ENCODE results near the gene RAB37. TPM values are rescaled to one million over a fixed set of nuclear protein-coding genes. Genes with fewer than 3 reads are reported as not detected.
A peak's percentile ranks its signal among the peaks of the same experiment; 100 is the strongest.

The RAB37 gene
- total RNA-seq, 3 donors from 2014 or later = 0.98 to 2.1 (median 2.0) TPM

DNA sequence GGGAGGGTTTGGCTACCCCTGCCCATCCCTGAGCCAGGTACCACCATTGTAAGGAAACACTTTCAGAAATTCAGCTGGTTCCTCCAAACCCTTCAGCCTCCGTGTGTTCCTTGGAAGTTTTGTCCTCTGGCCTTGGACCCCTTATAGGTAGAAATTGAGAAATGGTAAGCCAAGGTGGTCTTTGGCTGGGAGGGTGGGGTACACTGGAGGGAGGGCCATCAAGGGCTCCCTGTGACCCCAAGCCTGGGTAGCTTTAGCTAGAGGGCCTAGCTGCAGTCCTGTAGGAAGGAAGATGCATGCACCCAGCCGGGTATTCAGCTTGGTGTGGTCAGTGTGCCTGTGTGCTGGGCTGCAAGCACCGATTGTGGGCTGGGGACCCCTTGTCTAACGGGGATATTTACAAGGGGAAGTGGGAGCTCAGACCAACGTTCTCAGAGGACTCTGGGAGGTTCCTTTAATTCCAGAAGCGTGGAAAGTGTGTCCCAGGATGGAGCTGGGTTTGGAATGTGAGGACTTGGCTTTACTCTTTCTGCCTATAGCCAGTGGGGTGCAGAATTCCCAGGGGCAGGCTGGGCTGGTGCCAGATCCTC lies 32.3 kb downstream of the RAB37 start:
- Histone ChIP-seq H3K36me3 (no peaks in the 10 kb centered on the region), H3K27me3 (no peaks in the 10 kb centered on the region), H3K4me3 (no peak overlapping the region), H3K4me1 (peaks cover 7% of the 10 kb centered on the region in 2 donors), H3K27ac (peak overlapping the region; percentile 88 to 90), H3K9me3 (no peaks in the 10 kb centered on the region)
- intact Hi-C loops (cut with DNase I; ENCODE audit: low total_unique reads) = no loop called here
- TF ChIP-seq POLR2A (IDR thresholded peaks at IDR 0.05) (no peak), POLR2AphosphoS5 (IDR thresholded peaks at IDR 0.05) (no peak)
- TF ChIP-seq, protein P1, sequence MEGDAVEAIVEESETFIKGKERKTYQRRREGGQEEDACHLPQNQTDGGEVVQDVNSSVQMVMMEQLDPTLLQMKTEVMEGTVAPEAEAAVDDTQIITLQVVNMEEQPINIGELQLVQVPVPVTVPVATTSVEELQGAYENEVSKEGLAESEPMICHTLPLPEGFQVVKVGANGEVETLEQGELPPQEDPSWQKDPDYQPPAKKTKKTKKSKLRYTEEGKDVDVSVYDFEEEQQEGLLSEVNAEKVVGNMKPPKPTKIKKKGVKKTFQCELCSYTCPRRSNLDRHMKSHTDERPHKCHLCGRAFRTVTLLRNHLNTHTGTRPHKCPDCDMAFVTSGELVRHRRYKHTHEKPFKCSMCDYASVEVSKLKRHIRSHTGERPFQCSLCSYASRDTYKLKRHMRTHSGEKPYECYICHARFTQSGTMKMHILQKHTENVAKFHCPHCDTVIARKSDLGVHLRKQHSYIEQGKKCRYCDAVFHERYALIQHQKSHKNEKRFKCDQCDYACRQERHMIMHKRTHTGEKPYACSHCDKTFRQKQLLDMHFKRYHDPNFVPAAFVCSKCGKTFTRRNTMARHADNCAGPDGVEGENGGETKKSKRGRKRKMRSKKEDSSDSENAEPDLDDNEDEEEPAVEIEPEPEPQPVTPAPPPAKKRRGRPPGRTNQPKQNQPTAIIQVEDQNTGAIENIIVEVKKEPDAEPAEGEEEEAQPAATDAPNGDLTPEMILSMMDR (IDR thresholded peaks at IDR 0.05) = no peak
- DNase-seq (ENCODE audit: low spot score in 2 of 2) = no peak

DNA sequence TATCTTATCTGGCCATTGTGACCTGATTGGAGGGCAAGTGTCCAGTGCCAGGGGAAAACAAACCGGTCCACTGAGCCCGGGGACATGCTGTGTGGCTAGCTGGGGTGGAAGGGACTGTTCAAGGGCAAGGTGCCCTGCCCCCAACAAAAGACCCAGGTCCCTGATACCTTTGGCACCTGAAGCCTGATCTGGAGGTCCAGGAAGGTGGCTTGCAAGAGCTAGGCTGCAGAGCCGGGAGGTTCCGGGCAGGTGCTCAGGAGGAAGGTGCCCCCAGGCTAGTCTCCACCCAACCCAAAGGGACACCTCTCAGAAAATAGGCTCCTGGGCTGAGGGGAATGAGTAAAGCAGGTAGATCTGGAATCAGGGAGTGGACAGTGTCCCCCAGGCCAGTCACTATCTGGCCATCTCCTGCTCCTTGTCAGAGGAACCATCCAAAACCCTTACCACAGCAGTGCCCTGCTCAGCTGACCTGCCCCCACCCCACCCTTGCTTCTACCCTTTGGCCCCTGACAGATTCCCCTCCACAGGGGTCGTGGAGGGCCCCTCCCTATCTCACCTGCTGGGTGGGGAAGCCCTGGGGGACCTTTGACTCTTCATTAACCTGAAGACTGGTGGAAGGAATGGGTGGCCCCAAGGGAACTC lies 32.9 kb downstream of the RAB37 start:
- peak overlapping the region; percentile 88 to 90 for H3K27ac ChIP-seq
- DNase-seq (ENCODE audit: low spot score in 2 of 2) = no peak
- no peak overlapping the region for H3K4me3 ChIP-seq
- no peaks in the 10 kb centered on the region for H3K27me3 ChIP-seq
- intact Hi-C loops (cut with DNase I; ENCODE audit: low total_unique reads) = no loop called here
- no peaks in the 10 kb centered on the region for H3K9me3 ChIP-seq
- H3K36me3 ChIP-seq = no peaks in the 10 kb centered on the region
- peaks cover 7 to 8% of the 10 kb centered on the region in 2 donors for H3K4me1 ChIP-seq
- TF ChIP-seq, protein P1 (IDR thresholded peaks at IDR 0.05) = no peak
- TF ChIP-seq POLR2AphosphoS5 (IDR thresholded peaks at IDR 0.05) (no peak), POLR2A (IDR thresholded peaks at IDR 0.05) (no peak)

DNA sequence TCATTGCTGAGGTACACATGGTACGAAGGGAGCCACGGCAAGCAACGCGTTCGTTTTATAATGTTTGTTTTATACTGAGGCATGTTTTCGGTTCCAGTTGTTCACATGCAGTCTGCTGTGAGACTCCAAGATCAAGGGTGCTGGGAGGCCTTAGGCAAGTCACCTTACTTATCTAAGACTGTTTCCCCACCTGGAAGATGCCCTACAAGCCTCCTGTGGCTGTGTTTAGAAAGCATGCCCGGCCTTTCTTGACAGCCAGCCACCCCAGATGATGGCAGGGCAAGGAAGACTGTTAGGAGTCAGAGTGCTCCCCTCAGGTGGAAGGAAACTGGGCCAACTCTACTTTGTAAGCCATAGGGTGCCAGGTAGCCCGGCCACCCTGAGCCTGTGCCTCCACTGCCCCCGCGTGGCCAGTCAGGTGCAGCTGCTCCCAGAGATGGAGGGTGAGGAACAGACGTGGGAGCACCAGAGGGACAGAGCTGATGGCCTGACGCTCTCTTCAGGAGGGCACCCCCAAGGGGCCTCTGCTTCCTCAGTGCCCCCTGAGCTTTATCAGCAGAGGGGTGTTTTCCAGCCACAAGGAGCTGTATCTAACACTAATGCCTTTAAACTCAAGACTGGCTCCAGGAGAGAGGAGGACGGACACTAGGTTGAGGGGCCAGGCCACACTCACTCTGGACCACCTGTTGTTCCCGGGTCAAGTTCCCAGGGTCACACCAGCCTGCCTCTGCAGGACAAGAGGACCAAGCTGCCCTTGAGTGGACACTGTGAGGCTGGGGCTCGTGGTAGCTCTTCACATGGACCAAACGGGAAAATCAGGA lies 33.7 kb downstream of the RAB37 start:
- Histone ChIP-seq H3K36me3 (no peaks in the 10 kb centered on the region), H3K4me3 (no peak overlapping the region), H3K27ac (peak overlapping the region; percentile 88 to 90), H3K9me3 (no peaks in the 10 kb centered on the region), H3K4me1 (peaks cover 12 to 14% of the 10 kb centered on the region in 2 donors), H3K27me3 (no peaks in the 10 kb centered on the region)
- intact Hi-C loops (cut with DNase I; ENCODE audit: low total_unique reads) = no loop called here
- TF ChIP-seq, protein P1 (IDR thresholded peaks at IDR 0.05) = peak; percentile 41 to 92 (median 76)
- TF ChIP-seq POLR2A (IDR thresholded peaks at IDR 0.05) (no peak), POLR2AphosphoS5 (IDR thresholded peaks at IDR 0.05) (peak in 2 of 3 donors; percentile 53 to 74)
- peak; percentile 77 to 88 for DNase-seq (ENCODE audit: low spot score in 2 of 2)

DNA sequence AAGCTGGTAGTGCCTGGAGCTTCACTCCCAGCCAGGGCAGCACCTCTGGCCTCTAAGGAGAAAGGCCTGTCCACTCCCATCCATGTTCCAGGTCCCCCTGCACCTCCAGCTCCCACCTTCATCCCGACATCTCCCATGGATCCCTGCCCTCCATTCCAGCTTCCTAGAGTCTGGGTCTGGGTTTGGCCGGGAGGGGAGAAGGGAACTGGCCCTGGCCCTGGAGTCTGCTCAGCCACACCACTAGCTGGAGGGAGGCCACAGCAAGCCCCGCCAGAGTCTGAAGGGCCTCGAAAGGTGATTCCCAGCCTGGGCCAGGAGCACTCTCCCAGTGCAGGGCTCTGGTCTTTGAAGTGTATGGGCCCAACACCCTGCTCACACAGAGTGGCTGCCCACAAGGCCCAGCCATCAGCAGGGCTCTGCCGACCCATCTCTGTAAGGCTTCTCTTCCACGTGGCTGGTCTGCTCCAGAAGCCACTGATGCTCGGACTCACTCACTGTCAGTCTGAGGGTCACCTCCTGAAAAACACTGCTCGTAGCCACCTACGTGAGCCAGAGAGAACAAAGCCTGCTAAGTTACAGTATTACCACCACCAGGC lies 34.4 kb downstream of the RAB37 start:
- TF ChIP-seq, protein P1 (IDR thresholded peaks at IDR 0.05) = no peak
- Histone ChIP-seq H3K4me1 (peaks cover 12 to 14% of the 10 kb centered on the region in 2 donors), H3K9me3 (no peaks in the 10 kb centered on the region), H3K27me3 (no peaks in the 10 kb centered on the region), H3K27ac (no peak overlapping the region), H3K36me3 (no peaks in the 10 kb centered on the region), H3K4me3 (no peak overlapping the region)
- intact Hi-C loops (cut with DNase I; ENCODE audit: low total_unique reads) = no loop called here
- no peak for DNase-seq (ENCODE audit: low spot score in 2 of 2)
